NCI-H1092 treated with DMSO at 0.1 percent for 48 hours (cell line): Measurements from ENCODE around the gene NUDT21.
"Not testable (repeated sequence)": the region's sequence is repeated elsewhere in the genome, so short reads cannot be mapped to it uniquely, and the experiment has no call there.

Experiments used
- DNase-seq: peaks from one replicate; lab custom pipeline; 2025; lab: John Stamatoyannopoulos, UW

Gene NUDT21

GRCh38 chr16:56450986-56451752 is at the start of gene NUDT21, which contains the start of gene OGFOD1:
Gene NUDT21, minus strand, starts transcription at chr16:56451332. Its CDS starts 130 bp downstream, at chr16:56451202.
Gene OGFOD1, plus strand, starts transcription at chr16:56451554. Its CDS starts 59 bp downstream, at chr16:56451613.
- DNase-seq: peak; percentile 98

- DNase-seq: no peak
Observed at GRCh38 chr16:56493815-56494214, 42.7 kb upstream of the NUDT21 start.

GRCh38 chr16:56493126-56493525 is 42.0 kb upstream of the NUDT21 start:
- no peak for DNase-seq

DNA sequence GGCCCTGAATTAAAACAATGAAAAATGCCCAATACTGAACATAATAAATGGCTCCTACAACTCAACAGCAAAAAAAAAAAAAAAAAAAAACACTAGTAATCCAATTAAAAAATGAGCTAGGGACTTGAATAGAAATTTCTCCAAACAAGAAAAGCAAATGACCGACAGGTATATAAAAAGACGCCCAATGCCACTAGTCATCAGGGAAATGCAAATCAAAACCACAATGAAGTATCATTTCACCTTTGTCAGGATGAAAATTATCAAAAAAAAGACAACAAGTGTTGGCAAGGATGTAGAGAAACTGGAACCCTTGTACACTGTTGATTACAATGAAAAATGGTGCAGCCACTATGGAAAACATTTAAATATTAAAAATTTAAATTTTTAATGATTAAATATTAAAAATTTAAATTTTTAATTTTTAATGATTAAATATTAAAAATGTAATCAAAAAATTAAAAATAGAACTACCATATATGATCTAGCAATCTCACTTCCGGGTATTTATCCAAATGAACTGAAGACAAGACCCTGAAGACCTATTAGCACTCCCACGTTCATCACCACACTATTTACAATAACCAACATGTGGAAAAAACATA is 40.6 kb upstream of the NUDT21 start:
- no peak for DNase-seq

DNA sequence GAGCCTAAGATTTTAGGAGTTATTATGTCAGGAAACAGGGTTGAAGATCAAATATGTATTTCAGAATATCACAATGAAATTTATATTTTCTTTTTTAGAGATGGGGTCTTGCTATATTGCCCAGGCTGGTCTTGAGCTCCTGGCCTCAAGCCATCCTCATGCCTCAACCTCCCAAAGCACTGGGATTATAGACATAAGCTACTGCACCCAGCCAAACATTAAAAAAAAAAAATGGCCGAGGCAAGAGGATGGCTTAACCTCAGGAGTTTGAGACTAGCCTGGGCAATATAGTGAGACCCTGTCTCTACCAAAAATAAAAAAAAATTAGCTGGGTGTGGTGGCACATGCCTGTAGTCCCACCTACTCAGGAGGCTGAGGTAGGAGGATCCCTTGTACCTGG is 37.7 kb upstream of the NUDT21 start:
- not testable (repeated sequence) for DNase-seq

DNA sequence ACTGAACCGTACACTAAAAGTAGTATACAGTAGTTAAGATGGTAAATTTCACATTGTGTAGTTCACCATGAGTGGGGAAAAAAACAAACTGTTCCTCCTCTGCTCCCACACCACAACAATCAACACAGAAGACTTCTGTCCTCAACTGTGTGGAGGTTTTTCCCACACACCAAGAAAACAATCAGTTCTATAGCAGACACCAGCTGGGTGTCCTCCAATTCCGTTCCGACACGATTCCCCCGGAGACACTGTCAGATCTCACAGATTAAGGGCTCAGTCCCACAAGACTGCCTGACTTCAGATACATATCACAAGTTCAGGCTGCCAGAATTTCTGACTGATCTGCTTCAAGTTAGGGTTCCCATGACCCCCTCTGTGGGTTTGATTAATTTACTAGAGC is 36.9 kb upstream of the NUDT21 start:
- no peak for DNase-seq

GRCh38 chr16:56483394-56483793 is 32.3 kb upstream of the NUDT21 start:
- DNase-seq: no peak

DNA sequence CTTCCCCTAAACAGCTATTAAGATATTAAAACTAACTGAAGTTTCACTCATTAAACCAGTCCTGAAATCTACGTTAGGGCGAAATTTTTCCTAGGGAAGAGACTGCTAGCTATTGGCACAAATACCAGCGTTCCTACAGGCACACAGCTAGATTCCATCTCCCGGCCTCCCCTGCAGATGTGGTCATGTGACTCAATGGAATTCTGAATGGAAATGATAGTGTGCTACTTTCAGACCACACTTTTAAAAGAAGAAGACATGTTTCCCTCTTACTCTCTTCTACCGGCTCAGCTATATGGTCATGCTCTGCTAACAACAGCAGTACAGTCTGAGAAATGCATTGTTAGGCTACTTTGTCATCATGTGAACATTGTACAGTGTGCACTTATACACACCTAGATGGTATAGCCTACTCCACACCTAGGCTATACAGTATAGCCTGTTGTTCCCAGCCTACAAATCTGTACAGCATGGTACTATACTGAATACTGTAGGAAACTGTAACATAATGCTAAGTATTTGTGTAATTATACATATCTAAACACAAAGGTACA is 31.6 kb upstream of the NUDT21 start:
- no peak for DNase-seq

DNA sequence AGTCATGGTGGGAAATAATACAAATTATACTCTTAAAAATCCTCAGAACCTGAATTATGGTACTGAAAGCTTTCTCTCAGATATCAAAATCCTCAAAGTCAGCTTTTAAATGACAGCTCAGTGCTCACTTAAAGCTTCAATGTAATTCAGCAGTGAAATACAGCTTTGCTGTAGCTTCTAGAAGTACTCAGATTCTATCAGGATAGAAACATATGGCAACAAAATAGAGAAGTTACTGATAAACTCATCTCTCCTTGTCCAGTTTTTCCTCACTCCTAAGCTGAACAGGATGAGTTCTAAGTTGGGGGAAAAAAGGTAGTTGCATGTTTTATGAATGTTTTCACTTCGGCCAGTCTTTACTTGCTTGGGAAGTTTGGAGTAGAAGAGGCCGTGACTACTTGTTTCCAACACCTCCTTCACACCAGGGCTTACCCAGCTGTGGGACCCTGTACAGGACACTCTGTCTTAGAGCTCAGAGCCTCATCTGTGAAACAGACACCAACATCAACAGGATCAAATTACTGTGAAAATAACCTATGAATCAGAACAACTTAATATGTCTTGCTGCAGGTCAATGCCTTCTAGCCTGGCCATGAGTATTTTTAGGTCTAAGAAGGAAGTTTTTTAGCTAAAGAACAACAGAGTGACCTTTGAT is 30.5 kb upstream of the NUDT21 start:
- DNase-seq: no peak

DNA sequence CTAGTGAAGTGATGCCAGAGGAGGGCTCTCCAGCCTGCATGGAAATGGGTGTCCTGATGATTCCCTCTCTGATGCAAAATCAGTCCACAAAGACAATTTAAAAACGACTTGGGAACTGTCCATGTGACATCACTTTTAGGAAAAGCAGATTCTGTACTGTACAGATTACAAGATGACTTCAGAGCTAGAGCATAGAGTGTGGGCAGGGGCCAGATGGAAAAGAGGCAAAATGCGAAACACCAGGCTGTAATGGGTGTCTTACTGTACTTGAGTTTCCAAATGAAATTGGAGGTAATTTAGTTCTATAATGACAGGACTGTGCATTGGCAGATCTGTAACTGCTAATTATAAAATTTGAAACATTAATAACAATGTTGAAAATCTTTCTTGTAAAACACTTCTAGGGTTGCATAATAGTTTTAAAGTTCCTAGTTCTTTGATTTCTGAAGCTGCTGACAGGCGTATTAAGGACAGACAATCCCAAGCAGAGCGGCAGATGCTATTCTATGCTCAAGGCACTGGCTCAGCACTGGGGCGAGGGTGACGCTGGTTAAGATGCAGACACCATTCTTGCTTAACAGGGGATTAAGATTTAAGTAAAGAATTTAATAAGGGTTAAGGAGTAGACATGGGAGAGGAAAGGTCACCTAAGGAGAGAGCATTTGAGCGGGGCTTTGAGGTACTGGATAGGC is 29.8 kb upstream of the NUDT21 start:
- no peak for DNase-seq

DNA sequence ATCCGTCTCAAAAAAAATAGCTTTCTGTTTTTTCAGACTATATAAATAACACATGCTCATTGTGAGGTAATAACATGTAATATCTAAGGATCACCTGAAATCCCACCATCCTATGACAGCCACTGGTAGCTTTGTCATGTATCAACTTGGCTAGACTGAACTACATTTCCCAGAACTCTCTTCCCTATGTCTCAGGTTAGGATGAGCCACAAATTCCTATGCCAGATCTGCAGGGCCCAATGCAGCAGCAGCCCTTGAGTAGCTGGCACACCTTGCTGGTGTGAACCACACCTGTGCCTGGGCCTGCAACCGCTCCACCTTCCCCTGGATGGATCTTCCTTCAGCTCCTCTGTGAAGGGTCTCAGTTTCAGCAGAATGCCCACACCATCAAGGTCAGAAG is 28.3 kb upstream of the NUDT21 start:
- no peak for DNase-seq

DNA sequence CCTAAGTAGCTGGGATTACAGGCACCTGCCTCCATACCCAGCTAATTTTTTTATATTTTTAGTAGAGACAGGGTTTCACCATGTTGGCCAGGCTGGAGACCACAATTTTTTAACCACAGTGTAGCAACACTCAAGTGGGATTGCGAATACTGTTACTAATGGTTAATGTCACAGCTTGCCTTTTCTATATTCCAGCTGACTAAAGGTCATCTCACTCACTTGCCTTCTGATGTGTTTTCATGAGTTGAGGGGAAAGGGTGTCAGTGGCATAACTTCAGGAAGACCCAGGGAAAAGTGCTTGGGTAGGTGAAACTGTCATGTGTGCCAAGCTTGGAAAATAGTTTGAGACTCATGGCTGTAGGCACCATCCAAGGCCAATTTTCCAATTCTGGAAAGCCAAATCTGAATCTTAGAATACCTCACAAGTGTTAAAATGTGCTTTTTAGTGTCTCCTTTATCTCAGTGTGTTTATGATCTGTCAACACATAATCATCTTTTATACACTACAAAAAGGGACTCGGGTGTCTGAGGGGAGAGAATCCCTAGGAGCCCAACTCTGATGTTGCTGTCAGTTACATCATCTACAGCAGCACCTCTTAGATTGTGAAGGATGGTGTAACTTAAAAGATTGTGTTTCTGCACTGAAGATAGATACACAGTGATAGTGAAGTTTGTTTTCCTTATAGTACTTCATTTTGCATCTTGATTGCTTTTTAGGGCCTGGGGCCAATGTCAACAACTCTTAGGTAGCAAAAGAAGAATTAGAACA is 27.3 kb upstream of the NUDT21 start:
- no peak for DNase-seq

GRCh38 chr16:56477096-56477878 is 26.2 kb upstream of the NUDT21 start:
- no peak for DNase-seq

GRCh38 chr16:56475201-56475600 is 24.1 kb upstream of the NUDT21 start:
- no peak for DNase-seq

GRCh38 chr16:56470666-56471065 is 19.5 kb upstream of the NUDT21 start:
- DNase-seq: no peak

GRCh38 chr16:56470232-56470631 is 19.1 kb upstream of the NUDT21 start:
- no peak for DNase-seq

GRCh38 chr16:56469748-56470147 is 18.6 kb upstream of the NUDT21 start:
- DNase-seq: no peak

DNA sequence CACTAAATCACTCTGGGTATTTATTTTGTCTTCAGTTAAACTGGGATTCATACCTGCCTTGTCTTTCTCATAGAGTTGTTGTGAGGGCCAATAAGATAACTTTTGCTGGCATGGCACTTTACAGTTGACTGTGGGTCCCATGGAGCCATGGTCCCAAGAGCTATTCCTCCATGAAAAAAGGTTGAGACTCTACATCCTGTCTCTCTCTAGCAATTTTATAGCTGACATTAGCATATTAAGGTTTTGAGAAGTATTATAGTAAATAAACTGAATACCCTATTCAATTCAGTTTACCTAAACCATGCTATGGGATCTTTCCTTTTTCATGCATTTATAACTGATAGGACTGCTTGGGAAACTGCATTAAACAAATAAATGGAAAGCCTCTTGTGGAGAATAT is 17.7 kb upstream of the NUDT21 start:
- no peak for DNase-seq

DNA sequence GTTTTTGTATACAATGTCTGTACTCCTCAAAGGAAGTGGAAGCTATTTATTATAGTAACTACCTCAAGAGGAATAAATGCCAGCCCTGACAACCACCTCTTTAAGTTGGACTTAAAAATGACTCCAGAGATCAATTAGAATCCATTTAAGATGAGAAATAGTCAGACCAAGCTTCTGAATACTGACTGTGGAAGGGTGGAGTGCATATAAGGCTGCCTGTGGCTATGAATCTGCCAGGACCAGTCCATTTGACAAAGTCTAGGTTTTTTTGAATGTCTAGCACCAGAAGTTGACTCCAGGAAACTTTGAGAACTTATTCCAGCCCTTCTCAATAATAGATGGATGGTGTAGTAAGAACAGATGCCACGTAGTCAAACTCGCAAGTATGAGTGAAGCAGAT is 15.2 kb upstream of the NUDT21 start:
- no peak for DNase-seq

DNA sequence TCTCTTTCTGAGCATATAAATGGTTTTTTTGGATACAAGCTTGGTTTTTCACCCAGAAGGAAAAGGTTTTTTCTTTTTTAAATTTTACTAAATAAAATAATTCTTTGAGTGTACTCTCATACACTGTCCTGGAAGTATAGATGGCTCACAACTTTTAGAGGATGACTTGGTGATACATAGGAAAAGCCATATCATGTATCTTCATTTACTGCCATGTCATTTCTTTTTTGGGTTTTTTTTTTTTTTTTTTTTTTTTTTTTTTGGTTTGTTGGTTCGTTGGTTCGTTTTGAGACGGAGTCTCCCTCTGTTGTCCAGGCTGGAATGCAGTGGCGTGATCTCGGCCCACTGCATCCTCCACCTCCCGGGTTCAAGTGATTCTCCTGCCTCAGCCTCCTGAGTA is 12.0 kb upstream of the NUDT21 start:
- DNase-seq: no peak
